NCI-H2171 treated with DMSO at 0.1 percent for 48 hours (cell line): ENCODE data around the gene MIGA2.

Source experiments
- DNase-seq: peaks from one replicate; lab custom pipeline; 2025; lab: John Stamatoyannopoulos, UW

The MIGA2 gene

DNA sequence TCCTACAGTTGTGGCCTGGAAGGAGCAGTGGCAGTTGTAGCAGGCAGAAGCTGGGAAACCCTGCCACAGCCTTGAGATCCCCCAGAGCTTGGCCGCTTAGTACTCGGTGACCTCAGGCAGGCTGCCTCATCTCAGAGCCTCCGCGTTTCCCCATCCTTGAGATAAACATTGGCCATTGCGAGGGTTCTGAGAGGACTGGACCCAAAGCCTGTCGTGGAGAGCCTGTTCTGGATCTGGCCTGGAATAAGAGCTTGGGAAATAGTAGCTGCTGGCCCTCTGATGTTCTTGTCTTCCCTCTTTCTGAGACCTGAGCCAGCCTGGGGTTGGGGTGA, 1.3 kb downstream of the MIGA2 start:
- no peak for DNase-seq

DNA sequence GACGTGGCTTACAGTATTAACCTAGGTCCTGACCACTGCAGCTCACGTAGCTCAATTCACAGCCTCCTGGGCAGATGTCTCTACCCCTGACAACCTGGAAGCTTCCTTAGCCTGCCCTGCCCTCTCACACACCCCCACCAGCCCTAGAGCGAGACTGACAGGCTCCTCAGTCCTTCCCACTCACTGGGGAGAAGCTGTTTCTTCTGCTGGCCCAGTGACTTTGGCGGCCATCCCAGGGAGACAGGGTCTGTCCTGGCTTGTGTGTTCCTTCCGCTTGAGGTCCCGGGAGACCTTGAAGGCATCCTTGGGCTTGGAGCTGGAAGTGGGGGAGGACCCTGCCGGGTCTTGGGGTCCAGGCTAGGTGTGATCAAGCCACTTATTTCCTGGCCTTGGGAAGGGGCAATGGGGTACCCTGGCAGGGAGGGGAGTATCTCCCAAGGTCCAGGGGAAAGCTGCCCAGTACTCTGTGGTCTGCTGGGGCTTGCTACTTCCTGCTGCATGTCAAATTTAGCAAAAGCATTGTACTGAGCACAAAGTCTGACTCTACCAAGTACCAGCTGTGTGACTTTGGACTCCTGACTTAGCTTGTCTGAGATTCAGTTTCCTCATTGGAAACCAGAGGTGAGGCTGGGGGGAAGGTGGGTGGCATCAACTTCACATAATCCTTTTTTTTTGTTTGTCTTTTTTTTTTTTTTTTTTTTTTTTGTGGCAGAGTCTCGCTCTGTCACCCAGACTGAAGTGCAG, 1.9 kb downstream of the MIGA2 start:
- no peak for DNase-seq

GRCh38 chr9:129040113-129040643, 3.8 kb downstream of the MIGA2 start:
- no peak for DNase-seq

GRCh38 chr9:129042016-129042415, 5.6 kb downstream of the MIGA2 start:
- DNase-seq: no peak

- peak; percentile 73 for DNase-seq
Measured at GRCh38 chr9:129052592-129052991, 16.2 kb downstream of the MIGA2 start.

GRCh38 chr9:129053020-129053419, 16.6 kb downstream of the MIGA2 start:
- DNase-seq: no peak

GRCh38 chr9:129054163-129054851, 17.9 kb downstream of the MIGA2 start:
- DNase-seq: no peak

DNA sequence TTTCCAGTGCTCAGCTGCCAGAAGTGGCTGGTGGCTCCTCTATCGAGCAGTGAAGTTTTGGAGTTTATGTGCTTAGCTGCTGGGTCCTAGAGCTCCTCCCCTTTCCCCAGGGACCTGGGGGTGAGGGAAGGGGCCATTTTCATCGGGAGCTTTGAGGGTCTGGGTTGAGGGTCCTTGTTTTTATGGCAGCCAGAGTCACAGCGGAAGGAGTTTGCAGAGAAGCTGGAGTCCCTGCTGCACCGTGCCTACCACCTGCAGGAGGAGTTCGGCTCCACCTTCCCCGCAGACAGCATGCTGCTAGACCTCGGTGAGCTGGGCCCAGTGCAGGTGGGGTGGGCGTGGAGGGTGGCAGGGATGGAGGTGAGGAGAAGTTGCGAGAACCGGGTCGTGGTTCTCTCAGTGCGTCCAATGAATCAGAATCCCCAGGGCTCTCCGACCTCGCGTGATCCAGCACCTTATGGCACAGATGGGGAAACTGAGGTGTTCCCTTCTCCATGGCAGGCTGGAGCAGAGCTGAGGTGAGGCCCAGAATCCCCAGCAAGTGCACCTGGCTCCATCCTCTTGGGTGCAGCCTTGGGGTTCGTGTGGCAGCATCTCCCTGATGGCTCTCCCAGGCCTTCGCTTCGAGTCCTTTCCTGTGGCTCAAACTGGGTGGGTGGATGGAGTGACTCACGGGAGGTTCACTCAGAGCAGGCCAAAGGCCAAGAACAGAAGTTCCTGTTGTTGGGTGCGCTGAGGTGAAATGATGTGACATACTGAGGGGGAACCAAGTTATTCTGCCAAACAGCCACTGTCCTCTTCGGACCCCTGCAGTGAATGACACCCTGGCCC, 22.8 kb downstream of the MIGA2 start:
- DNase-seq: no peak

DNA sequence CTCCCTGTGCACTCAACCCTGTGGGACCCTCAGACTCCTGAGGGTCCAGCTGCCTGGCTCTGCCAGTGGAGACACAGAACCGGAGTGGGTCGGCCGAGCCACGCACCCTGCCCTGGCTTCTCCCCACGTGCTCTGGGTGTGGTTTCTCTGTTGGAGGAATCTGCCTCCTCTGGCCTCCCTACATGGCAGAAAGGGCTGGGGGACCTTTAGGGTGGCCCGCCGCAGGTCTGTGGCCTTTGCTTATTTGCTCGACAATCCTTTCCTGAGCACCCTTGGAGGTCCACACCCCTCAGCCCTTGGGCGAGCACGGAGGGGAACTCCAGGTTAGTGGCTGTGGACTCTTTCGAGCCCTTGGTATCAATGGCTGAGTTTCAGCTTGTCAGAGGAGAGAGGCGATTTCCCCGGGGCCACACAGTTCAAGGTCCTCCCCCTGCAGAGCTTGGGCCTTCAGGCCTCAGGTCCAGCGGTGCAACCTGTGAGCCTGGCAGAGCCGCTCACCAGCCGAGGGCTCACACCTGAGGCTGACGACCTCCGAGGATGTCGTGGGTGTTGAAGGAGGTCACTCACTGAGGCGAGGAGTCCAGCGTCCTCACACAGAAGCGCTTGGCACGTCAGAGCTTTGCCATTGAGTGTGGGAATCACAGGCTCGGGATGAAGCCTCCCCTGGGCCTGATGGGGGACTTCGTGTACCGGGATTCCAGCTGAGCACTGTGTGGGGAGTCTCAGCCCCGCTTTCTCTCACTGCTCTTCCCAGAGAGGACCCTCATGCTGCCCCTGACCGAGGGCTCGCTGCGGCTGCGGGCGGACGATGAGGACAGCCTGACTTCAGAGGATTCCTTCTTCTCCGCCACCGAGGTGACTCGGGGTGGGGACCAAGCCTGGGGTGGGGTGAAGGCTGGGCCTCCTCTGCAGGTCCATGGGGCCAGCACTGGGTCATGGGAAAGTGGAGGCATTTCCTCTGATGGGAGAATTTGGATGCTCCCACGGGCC, 23.7 kb downstream of the MIGA2 start:
- DNase-seq: no peak

GRCh38 chr9:129060991-129061390, 24.6 kb downstream of the MIGA2 start:
- no peak for DNase-seq

DNA sequence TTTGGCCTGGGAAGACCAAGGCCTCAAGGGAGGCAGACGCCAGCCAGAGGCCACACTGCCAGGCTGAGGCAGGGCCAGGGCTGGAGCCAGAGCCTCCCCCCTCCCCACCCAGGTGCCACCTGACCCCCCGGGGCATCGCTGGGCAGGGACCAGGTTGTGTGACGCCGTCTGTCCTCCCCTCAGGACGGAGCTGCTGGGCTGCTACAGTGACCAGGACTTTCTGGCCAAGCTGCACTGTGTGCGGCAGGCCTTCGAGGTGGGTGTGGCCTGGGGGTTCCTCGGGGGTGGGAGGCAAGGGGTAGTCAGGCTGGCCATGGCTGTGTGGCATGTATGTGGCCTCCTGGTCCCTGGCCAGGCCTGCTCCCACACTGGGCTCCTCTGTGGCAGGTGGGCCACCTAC, 26.6 kb downstream of the MIGA2 start:
- DNase-seq: no peak

- DNase-seq: no peak
Measured at GRCh38 chr9:129064499-129064908, 28.1 kb downstream of the MIGA2 start.

DNA sequence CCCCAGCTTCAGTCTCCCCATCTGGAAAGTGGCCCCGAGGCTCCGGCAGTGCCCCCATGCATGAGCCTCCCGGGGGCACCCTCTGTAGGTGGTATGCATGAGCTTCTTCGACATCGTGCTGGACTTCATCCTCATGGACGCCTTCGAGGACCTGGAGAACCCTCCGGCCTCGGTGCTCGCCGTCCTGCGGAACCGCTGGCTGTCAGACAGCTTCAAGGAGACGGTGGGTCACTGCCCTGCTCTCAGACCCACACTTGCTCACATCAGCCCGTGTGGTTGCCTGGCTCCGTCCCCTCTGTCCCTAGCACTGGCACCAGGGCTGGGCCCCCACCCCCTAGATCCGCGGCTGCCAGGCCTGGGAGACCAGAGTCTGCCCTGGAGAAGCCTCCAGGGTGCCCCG, 31.7 kb downstream of the MIGA2 start:
- DNase-seq: no peak

DNA sequence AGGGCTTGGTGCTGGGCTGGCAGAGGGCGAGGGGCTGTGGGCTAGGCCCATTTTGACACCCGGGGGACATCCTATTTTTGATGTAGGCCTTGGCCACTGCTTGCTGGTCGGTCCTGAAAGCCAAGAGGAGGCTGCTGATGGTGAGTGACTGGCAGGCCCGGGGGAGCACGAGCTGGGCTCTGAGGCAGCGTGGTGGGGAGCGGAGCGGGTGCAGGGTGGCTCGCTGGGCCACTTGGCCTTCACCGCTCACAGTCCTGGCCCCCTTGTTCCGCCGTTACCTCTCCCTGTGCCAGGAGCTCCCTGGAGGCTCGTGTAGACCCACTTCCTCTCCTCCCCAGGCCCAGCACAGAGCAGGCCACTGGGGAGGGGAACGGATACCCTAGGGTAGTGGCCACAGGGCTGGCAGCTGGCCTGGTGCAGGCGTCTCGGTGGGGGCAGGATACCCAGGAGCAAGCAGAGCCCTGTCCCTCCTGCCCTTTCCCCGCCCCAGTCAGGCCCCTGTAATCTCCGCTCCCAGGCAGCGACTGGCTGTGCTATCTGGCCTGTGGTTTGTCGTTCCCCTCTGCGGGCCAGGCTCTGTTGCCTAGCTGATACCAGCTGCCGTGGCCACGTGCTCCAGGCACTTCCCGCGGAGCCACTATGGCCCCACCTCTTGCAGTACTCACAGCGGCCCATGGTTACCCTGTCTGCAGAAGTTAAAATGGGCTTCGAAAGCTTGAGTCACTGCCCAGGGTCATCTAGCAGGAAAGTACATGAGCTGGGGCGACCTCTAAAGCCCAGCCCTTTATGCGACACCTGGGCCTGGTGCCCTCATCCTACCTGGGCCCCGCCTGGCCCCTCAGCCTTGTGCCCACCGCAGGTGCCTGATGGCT, 32.8 kb downstream of the MIGA2 start:
- DNase-seq: no peak

GRCh38 chr9:129069862-129070641, 33.6 kb downstream of the MIGA2 start:
- no peak for DNase-seq

- no peak for DNase-seq
Measured at GRCh38 chr9:129070696-129071525, 34.5 kb downstream of the MIGA2 start.

DNA sequence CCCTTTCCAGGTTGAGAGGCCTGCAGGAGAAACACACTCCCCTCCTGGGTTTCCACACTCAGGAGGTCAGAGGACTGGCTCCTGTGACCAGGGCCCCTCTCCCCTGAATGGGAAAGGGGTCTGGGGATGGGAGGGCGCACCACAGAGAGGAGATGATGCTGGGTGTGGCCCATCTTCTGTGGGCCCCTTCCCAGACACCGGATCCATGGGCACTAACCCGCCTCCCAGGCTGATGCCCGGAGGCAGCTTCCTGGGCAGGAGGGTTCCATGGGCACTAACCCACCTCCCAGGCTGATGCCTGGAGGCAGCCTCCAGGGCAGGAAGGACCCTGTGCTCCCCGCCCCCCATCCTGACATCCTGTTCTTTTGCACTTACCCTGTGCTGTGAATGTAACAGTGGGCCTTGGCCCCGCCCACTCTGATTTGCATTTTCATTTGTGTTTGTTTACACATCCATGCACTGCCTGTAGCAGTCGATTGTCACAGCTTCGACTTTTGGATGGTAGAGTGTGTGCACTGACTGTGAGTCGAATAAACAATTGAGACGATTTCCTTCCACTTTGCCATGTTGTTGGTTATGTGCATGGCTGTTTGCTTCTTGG, 35.2 kb downstream of the MIGA2 start:
- no peak for DNase-seq

- DNase-seq: no peak
Measured at GRCh38 chr9:129072171-129072570, 35.7 kb downstream of the MIGA2 start.
